ACHN (cell line): ENCODE measurements around the gene C1orf159.
A peak's percentile ranks its signal among the peaks of the same experiment; 100 is the strongest.
"Not testable (repeated sequence)": the region's sequence is repeated elsewhere in the genome, so short reads cannot be mapped to it uniquely, and the experiment has no call there.

ENCODE experiments used
- DNase-seq: peaks from one replicate; pipeline ENCODE4 v3.0.0-alpha.2; 2015
- in situ Hi-C: cut with HindIII; loops from 2 replicates; pipeline ENCODE4 v1.10.0; 2017; ENCODE audit warnings: low sequenced_read_pairs, low pct_ligation_motif_present, low pct_unique_long_range_greater_than_20kb

The C1orf159 gene

DNA sequence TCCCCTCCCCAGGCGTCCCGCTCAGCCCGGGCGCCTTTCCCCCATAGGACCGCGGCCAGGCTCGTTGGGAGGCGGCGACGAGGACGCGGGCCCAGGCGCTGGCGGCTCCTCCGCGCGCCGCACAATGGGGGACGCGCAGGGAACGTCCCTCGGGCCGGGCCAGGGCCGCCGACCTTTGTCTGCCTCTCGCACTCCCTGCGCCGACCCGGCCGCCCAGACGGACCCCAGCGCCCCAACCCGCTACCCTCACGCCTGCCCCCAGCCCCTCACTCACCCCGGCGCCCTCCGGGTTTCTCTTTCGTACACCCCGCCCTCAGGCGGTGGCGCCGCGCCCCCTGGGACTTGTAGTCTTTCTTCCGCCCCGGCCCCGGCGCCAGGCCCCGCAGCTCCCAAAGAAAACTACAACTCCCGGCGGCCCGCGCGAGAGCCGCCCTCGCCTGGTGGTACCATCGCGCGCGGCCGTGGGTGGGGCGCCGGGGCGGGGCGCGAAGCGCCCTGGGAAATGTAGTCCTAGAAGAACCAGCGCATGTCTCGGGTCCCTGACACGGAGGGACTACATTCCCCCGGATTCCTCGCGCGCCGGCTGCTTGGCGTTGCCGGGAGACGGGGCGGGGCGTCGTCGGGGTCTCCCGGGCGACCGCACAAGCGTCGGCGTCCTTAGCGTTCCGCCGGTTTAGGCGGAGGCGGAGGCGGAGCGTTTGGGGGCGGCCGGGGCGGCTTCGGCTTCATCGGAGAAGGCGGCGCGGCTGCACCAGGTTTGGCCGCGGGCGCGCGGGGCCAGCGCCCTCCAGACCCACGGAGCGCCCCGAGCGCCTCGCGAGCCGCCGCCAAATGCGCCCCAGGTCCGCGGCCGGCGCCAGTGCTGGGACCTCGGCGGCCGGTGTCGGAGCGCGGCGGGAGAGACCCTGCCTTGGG is at the start of gene C1orf159:
Gene C1orf159 (minus strand): TSS at position 304 of the 915 bp plus-strand sequence. CDS start 24,546 bp downstream, outside the sequence.
- in situ Hi-C loops, result no loop called here
- peak; percentile 96 for DNase-seq

DNA sequence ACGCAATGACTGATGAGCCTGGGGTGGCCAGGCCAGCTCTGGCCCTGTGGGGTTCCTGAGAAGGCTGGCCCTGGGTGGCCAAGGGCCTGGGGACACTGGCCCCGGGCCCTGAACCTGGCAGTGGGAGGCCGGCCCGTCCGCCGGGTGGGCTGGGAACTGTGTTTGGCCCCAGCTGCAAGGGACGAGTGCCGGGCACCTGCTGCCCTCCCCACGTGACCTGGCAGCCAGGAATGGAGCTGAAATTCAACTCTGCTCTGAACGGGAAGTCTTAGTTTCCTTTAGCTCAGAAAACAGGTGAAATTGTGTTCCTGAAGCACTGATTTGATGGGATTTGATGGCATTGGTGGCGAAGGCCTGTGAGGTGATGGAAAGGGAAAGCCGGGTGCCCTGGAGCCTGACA is 49.6 kb upstream of the C1orf159 start:
- in situ Hi-C loops, result no loop called here
- DNase-seq, result peak; percentile 23

DNA sequence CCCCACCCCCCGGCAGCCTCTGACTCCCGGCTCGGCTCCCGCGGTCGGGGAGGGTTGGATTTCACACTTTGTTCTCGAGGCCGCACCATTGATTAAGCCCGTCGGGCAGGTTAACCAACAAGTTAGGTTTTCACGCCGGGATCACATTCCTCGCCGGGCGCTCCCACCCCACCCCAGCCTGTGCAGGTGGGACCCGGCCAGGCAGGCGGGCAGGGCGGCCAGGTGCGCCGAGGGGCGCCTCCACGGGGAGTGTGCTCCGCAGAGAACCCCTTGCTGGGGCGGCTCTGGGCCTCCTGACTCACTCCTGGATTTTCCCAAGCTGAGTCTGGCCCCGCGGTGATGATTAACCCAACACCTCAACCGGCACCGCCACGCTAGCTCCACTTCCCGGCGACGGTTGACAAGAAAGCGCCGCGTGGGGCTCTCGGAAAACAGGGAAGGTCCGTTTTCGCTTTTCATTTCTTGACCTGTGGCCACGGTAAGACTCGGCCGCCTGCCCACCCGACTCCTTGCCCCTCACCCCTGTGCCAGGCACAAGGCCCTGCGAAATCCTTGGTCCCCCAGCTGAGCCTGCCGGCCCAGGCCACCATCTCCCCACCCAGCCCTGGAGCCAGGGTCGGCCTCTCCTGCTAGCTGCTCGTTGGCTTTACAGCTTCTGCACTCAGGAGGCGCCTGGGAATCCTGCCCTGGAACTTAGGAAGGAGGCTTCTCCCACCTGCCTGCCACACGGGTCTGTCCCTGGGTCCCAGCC is 49.0 kb upstream of the C1orf159 start:
- in situ Hi-C loops, result no loop called here
- peak; percentile 91 for DNase-seq

DNA sequence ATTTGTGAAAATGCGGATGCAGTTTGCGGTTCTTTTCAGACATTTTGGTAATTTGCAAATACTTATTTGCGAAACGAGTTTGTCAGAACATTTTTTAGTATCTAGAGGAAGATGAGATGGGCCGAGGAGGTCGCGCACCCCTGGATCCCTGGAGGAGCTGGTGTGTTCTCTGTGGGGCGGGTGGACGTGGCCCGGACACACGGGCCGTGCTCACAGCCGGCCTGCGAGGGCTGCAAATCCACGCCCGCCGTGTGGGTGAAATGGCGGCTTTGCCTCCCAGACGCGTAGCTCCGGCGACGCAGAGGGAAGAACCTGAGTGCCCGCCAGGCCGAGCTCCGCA is 48.4 kb upstream of the C1orf159 start:
- in situ Hi-C loops, result no loop called here
- DNase-seq, result no peak

DNA sequence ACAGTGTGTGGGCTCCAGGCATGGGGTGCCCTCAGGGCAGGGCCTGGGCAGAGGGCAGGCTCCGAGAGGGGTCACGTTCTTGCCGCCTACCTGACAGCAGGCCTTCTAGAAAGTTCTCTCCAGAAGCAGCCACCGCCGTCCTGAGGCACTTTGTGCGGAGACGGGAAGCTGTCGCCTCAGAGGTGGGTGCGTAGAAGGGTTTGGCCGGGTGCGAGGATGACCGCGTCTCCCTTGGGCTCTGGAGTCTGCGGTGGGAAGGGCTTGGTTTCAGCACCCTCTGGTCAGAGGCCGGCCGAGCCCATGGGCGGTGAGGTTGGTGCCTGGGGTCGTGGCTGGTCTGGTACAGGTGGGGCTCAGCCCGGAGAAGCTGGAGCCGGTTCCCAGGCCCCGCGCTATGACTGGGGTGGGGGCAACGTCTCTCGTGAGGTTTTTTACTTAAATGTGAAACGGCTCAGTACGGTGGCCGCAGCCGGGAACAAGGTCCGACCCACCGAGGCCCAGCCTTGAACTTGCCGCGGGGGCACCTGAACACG is 47.7 kb upstream of the C1orf159 start:
- in situ Hi-C loops, result no loop called here
- no peak for DNase-seq

DNA sequence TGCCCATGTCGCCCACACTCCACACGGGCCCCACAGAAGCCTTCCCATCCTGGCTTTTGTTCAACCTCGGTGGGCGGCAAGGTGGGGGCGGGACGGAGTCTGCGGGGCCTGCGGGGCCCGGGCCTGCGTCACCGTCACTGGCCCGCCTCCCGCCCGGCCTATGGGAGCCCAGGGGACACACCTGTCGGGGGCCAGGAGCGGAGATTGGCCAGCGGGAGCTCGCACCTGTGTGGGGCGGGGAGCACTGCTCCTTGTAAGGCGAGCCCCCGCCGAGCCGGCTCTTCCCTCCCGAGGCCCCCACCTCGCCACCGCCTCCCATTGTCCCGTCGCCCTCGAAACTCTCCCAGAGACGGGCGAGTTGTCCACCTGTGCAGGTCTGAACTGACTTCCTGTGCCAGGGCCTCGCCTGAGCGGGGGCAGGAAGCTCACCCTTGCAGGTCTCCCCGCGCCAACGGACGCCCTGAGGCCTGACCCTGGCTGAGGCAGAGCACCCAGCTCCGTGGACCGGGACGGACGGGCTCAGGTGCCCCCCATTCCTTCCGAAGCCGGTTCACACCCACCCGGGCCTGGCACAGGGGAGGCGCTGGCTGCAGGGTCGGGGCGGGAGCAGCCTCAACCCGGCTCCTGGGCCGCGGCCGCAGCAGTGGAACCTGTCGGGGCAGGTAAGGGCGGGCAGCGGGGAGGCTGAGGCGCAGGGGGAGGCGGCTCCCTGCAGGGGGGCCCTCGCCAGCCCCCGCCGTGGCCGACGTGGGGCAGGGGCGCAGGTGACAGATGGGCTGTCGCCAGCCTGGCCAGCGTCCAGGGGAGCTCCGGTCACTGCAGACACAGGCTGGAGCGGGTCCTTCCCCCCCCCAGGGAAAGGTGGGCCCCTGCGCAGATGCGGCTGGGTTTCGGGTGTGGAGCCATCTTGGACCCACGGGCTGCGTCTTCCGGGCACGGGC is 47.0 kb upstream of the C1orf159 start:
- in situ Hi-C loops, result no loop called here
- DNase-seq, result no peak

DNA sequence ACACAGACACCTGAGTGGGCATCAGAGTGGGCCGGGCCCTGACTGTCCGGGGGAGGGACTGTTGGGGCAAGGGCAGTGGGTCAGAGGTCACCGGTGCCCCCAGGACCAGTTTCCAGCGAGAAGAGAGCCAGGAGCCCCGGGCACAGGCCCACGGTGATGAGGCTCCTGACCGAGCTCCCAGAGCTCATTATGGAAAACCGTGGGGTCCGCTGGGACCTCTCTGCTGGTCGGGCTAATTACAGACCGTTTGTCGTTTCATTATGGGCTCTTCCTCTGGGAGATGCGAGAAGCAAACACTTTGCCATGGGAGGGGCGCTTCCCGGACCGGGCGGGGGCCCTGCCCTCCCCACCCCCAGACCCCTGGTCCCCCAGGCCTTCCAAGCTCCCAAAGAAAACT is 45.8 kb upstream of the C1orf159 start:
- no peak for DNase-seq
- in situ Hi-C loops, result no loop called here

DNA sequence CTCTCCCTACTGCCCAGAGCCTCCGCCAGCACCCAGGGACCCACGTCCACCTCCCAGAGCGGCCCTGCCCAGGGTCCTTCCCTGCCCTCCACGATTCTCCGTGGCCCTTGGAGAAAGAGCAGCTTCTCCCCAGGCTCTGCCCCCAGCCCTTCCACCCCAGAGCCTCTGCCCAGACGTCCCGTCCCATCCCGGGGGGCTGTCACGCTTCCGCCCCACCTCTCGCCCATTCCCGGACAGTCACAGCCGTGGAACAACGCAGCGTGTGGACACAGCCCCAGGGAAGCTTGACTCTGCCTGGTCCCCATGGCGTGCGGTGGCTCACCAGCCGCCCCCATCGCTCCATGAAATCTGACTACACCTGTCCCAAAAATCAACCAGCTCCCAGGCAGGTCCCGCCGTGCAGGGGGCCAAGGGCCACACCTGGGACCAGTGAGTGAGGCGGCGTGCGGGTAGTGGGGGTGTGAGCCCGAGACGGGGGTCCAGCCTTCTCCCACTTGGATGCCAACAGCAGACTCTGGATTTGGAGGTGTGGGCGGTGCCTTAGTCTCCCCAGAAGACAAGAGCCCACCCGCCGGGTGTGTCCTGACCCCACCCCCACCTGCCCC is 45.3 kb upstream of the C1orf159 start:
- in situ Hi-C loops, result no loop called here
- DNase-seq, result no peak

DNA sequence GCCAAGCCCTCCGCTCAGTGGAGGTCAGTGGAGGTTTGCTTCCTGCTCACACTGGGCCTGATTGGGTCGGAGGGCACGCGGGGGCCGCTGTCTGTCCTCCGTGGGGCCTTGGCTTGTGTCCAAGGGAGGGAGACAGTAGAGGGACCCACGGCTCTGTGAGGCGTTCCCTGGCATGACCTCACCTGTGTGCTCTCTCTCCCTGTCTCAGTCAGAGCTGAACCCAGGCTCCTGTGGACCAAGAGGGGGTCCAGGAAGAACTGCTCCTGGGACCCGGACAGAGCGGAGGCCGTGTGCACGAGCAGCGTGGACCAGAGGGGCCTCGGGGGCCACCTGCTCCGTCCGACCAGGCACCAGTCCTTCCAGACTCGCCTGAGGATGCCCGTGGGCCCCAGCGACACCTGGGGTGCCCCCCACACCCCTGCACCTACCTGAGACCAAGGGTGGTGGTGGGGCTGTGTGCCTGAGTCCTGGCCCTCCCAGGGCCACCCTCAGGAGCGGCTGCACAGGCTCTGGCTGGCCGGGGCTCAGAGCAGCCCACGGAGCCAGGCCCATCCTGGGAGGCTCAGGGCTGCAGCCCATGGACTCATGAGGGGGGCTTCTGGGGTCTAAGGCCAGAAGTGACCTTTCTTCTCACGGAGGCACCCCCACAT is 44.5 kb upstream of the C1orf159 start:
- in situ Hi-C loops, result no loop called here
- no peak for DNase-seq

DNA sequence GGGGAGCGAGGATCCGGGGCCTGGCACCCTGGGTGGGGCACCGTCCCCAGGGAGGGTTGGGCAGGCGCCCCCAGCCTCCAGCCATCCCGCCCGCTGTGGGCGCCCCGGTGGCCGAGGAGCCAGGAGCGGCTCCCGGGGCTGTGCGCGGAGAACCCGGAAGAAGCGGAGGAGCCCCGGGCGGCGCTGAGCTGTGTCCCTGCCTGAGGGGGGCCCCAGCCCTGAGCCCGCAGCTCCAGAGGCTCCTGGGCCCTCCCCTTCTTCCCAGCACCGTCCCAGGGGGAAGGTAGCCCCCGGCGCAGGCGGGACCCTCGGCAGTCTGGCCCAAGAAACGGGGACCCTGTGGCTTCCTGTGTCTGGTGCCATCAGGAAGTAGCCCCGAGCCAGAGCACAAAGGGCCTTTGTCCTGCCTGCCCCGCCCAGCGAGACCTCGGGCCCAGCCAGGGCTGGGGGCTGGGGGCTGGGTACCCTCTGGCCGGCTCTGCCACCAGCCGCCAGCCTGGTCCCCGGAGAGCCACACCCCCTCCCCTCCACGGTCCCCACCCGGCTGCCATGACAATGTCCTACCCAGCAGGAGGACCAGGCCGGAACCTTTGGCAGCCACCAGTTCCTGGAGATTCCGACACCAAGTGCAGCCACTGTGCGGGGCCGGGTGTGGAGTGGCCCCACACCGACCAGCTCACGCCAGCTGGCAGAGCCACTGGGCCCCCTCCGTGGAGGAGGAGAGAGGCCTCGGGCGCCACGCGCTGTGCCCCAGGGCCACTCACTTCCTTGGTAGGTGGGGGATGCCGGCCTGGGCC is 42.2 kb upstream of the C1orf159 start:
- in situ Hi-C loops, result no loop called here
- peak; percentile 38 for DNase-seq

DNA sequence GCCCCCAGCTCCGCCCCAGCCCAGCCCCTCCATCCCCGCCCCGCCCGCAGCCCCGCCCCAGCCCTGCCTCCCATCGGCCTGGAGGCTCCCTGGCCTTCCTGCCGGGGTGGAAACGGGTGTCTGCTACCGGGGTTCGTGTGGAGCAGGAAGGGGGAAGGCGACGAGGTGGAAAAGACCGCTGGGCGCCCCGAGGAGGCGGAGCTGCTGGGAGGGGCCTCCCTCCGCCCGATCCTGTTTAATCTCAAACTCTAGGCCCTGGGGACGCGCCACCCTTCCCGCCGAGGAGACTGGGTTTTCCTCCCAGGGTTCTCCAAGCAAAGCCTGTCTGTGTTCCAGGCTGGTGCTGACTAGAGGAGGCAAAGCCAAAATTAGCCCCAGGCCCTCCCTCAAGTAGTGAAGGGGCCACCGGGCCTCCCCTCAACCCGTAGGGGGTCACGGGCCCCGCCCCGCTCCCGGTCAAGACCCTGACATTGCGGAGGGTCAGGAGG is 41.6 kb upstream of the C1orf159 start:
- DNase-seq, result peak; percentile 91
- in situ Hi-C loops, result no loop called here

DNA sequence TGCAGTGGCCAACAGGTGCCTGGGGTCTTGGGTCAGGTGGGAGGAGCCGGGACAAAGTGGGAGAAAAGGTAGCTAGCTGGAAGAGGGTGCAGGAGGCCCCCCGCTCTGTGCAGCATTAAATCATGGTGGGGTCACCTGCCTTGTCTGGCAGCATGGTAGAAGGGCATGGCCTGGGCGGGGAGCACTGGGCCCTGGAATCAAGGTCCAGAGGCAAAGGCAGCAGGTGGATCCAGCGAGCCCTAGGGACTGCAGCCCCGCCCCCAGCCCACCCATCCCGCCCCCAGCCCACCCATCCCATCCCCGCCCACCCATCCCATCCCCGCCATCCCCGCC is 41.1 kb upstream of the C1orf159 start:
- DNase-seq, result no peak
- in situ Hi-C loops, result no loop called here

DNA sequence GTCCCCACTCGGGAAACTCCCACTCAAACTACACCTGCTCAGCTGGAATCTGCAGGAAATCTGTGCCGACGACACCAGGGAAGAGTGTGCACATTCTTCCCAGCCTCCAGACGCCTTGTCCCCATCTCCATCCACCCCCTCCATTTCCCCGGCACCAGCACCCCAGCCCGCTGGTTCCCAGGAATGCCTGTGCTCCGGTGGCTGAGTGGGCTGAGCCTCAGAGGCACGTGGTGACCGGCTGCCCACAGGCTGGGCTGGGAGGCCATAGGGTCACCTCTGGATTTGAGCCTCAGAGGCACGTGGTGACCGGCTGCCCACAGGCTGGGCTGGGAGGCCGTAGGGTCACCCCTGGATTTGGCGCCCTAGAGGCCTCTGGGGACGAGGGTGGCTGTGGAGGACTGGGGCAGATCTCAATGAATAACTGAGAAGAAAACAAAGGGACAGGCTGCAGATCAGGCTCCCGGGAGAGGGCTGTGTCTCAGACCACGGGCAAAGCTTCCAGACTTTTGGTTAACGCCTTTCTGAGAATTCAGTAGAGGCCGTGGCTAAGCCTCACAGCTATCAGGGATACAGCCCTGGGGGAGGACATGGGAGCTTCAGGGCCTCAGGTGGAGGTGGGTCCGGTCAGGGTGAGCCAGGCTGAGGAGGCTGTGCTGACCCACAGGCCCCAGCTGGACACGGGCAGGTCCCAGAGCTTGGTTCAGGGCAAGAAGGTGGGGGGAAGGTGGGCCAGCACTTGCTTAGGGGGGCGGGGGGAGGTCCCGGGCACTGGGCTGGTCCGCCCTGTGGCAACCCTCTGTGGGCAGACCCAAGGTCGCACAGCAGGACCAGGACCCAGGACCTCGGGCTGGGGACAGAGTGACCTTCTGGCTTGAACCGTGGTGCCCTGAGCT is 40.5 kb upstream of the C1orf159 start:
- in situ Hi-C loops, result no loop called here
- DNase-seq, result no peak

DNA sequence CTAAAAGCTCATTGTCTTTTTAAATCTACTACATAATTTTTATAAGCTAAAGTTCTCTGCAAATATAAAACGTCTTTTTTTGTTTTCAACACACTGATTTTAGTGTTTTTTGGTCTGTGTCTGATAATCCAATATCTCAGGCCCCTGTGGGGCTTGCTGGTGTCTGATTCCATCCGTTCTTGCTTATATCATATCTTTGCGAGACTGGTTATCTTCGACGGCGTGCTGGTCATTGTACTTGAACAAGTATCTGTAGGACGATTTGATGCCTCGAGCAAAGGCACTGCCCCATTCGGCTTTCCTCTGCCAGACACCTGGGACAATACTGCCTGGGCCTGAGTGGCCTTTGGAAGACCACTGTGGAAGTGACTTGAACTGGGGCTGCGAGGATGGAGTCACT is 39.4 kb upstream of the C1orf159 start:
- DNase-seq, result no peak
- in situ Hi-C loops, result no loop called here

DNA sequence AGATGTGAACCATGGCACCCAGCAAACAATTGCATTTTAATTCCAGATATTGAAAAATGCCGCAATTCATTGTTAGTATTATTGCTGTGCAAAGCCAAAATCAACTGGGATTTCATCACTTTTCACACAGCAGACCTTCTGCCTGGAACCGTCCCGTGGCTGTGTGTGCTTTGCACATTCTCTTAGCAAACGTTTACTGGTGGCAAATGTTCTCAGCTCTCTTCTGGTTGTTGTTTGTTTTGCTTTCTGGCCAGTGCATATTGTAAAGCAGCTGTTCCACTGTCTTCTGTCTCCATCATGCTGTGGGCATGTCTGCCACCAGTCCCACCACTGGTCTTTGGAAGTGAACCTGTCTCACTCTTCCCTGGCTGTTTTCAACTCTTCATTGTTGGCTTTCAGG is 38.0 kb upstream of the C1orf159 start:
- no peak for DNase-seq
- in situ Hi-C loops, result no loop called here

DNA sequence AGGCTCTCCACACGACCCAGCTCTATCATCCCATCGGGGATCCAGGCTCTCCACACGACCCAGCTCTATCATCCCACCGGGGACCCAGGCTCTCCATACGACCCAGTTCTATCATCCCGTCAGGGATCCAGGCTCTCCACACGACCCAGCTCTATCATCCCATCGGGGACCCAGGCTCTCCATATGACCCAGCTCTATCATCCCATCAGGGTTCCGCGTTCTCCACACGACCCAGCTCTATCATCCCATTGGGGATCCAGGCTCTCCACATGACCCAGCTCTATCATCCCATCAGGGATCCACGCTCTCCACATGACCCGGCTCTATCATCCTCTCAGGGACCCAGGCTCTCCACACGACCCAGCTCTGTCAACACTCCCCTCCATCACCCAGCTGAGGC is 37.3 kb upstream of the C1orf159 start:
- DNase-seq, in situ Hi-C loops: not testable (repeated sequence)
